ENCODE measurements around the gene IREB2. TPM values are rescaled to one million over a fixed set of nuclear protein-coding genes. Genes with fewer than 3 reads are reported as not detected.

The IREB2 gene
- total and polyA plus RNA-seq, 10 donors, result 8.6 to 92.6 (median 66.8) TPM

DNA sequence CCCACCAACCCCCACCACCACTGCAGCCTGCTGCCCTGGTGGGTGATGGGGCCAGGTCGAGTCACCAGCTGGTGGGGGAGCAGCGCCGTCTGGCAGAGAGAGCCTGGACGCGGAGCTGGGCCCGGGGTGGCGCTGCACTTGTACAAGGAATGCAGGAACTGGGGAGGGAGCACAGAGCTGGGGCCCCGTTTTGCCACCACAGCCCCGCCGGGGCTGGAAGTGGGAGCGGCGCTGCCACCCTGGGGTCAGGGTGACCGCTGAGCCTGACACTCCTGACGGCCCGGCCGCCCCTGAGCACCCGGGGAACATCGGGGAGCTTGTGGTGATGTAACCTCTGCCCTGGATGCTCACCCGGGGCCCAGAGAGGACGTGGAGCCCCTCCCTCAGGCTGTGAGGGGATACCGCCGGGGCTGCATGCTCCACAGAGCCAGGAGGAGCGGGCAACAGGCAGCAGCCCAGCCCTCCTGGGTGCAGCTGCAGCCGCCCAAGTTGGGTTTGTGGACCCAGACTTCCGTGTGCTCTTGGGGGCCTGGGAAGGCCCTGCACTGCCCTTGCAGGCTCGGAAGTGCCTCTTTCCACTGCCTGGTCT is 32.6 kb upstream of the IREB2 start:
- Histone ChIP-seq H3K27me3 (replicated peaks in 1 of 7) (peaks cover 0 to 17% (median 0%) of the 10 kb centered on the region in 7 donors), H3K27ac (no peak overlapping the region), H3K4me3 (no peak overlapping the region), H3K9me3 (no peaks in the 10 kb centered on the region), H3K4me1 (no peaks in the 10 kb centered on the region), H3K36me3 (no peaks in the 10 kb centered on the region)
- 61 to 69% (median 65%) methylated on average over 15 to 26 of the region's 26 CpGs for WGBS, 5 donors
- no peak for DNase-seq
- TF ChIP-seq POLR2AphosphoS5 (IDR thresholded peaks at IDR 0.05), result no peak
- no peak for TF ChIP-seq POLR2A (IDR thresholded peaks at IDR 0.05)
- TF ChIP-seq, protein P1, sequence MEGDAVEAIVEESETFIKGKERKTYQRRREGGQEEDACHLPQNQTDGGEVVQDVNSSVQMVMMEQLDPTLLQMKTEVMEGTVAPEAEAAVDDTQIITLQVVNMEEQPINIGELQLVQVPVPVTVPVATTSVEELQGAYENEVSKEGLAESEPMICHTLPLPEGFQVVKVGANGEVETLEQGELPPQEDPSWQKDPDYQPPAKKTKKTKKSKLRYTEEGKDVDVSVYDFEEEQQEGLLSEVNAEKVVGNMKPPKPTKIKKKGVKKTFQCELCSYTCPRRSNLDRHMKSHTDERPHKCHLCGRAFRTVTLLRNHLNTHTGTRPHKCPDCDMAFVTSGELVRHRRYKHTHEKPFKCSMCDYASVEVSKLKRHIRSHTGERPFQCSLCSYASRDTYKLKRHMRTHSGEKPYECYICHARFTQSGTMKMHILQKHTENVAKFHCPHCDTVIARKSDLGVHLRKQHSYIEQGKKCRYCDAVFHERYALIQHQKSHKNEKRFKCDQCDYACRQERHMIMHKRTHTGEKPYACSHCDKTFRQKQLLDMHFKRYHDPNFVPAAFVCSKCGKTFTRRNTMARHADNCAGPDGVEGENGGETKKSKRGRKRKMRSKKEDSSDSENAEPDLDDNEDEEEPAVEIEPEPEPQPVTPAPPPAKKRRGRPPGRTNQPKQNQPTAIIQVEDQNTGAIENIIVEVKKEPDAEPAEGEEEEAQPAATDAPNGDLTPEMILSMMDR (IDR thresholded peaks at IDR 0.05 in 8 of 11, conservative IDR thresholded peaks at IDR 0.05 in 3 of 11), result no peak
- intact Hi-C loops (cut with DNase I; ENCODE audit: low total_unique reads), result no loop called here

DNA sequence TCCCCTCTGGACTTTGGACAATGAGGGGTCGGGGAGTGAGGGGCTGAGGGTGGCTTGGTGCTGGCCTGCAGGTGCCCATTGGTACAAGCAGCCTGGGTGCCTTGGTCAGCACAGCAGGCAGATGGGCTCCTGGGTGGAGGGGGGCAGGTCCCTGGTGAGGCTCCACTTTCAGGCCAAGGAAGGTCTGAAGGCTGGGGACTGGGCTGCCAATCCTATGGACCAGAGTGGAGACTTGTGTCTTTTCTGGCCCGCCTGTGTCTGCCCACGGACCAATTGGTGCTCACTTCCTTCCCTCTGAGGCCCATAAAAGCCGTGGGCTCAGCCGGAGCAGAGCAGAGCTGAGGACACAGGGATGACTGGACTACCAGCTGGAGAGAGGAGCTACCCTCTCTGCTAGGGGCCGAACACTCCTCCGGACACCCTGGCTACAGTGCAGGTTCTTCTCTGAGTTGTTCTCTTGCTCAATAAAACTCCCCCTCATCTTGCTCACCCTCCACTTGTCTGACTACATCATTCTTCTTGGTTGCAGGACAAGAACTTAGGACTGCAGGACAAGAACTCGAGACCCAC is 31.9 kb upstream of the IREB2 start:
- Histone ChIP-seq H3K9me3 (no peaks in the 10 kb centered on the region), H3K27ac (no peak overlapping the region), H3K4me1 (no peaks in the 10 kb centered on the region), H3K4me3 (no peak overlapping the region), H3K36me3 (no peaks in the 10 kb centered on the region), H3K27me3 (replicated peaks in 1 of 7) (peaks cover 0 to 17% (median 0%) of the 10 kb centered on the region in 7 donors)
- TF ChIP-seq POLR2A (IDR thresholded peaks at IDR 0.05) (no peak), POLR2AphosphoS5 (IDR thresholded peaks at IDR 0.05) (no peak)
- TF ChIP-seq, protein P1 (IDR thresholded peaks at IDR 0.05 in 8 of 11, conservative IDR thresholded peaks at IDR 0.05 in 3 of 11), result no peak
- intact Hi-C loops (cut with DNase I; ENCODE audit: low total_unique reads), result no loop called here
- DNase-seq, result no peak
- 67 to 86% (median 84%) methylated on average over 7 to 8 of the region's 8 CpGs for WGBS, 5 donors

DNA sequence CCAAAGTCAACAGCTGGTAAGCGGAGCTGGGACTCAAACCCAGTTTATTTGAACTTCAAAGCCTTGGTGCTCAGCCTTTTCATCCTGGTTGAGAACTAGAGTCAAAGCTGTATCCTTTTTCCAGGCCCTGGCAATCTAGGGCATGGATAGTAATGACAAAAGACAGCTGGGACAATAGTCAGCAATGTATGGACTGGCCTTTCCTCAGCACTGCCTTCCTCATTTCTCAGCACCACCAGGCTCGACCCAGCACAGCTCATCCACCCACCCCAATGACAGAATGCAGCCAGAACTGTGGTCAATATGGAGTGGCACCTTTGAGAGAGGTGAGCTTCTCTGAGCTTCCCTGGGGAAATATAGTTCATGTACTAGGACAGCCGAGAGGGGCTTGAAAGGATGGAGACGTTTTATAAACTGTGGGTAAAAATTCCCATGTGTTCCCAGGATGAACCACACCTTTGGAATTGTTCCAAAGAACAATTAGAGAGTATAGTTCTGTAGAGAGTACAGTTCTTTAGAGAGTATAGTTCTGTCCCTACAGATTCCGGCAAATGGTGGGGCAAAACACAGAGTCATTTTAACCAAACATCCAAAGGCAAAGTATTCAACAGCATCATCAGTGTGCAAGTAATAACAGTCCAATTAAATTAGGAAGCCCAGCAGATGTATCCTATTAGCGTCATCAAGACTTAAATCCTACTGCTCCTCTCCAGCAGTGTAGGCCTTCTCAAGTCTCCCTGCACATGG is 30.2 kb upstream of the IREB2 start:
- H3K4me3 ChIP-seq, result no peak overlapping the region
- 65 to 80% (median 74%) methylated on average over 6 of the region's 6 CpGs for WGBS, 5 donors
- H3K27me3 ChIP-seq (replicated peaks in 1 of 7), result peaks cover 0 to 17% (median 0%) of the 10 kb centered on the region in 7 donors
- no peaks in the 10 kb centered on the region for H3K36me3 ChIP-seq
- DNase-seq, result no peak
- no peak overlapping the region for H3K27ac ChIP-seq
- no peak for TF ChIP-seq POLR2AphosphoS5 (IDR thresholded peaks at IDR 0.05)
- no peak for TF ChIP-seq POLR2A (IDR thresholded peaks at IDR 0.05)
- TF ChIP-seq, protein P1 (IDR thresholded peaks at IDR 0.05 in 8 of 11, conservative IDR thresholded peaks at IDR 0.05 in 3 of 11), result no peak
- intact Hi-C loops (cut with DNase I; ENCODE audit: low total_unique reads), result no loop called here
- H3K4me1 ChIP-seq, result no peaks in the 10 kb centered on the region
- no peaks in the 10 kb centered on the region for H3K9me3 ChIP-seq

DNA sequence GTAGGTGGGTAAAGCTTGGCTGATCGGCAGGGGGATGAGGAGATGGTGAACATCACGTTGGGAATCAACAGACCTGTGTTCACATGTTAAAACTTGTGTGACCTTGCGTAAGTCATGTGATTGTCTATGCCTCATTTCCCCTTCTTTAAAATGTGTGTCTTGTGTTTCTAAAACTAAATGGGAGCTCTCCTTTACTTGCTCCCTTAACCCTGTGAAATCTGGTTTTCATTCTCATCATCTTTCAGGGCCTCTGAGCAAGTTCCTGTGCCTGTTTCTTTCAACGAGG is 29.7 kb upstream of the IREB2 start:
- Histone ChIP-seq H3K9me3 (no peaks in the 10 kb centered on the region), H3K27ac (no peak overlapping the region), H3K27me3 (replicated peaks in 1 of 7) (peaks cover 0 to 17% (median 0%) of the 10 kb centered on the region in 7 donors), H3K36me3 (no peaks in the 10 kb centered on the region), H3K4me3 (no peak overlapping the region), H3K4me1 (no peaks in the 10 kb centered on the region)
- no peak for TF ChIP-seq POLR2A (IDR thresholded peaks at IDR 0.05)
- TF ChIP-seq, protein P1 (IDR thresholded peaks at IDR 0.05 in 8 of 11, conservative IDR thresholded peaks at IDR 0.05 in 3 of 11), result no peak
- no peak for TF ChIP-seq POLR2AphosphoS5 (IDR thresholded peaks at IDR 0.05)
- 57 to 78% (median 65%) methylated on average over 4 of the region's 4 CpGs for WGBS, 5 donors
- no peak for DNase-seq
- intact Hi-C loops (cut with DNase I; ENCODE audit: low total_unique reads), result no loop called here

All from spleen (tissue), 11 donors.